Brain microvascular endothelial cell (primary cell): Measurements from ENCODE around the gene MPG.
"Not testable (repeated sequence)": the region's sequence is repeated elsewhere in the genome, so short reads cannot be mapped to it uniquely, and the experiment has no call there.

Experiments
- DNase-seq: peaks from one replicate; pipeline ENCODE4 v3.0.0-alpha.2; 2020
- H3K27ac ChIP-seq: fragments of 250-450 bp; sonication (Bioruptor Pico); 2 replicates; pipeline ENCODE4 v1.5.1; 2020; ENCODE audit warnings: mild to moderate bottlenecking, moderate library complexity
- H3K27me3 ChIP-seq: fragments of 250-450 bp; sonication (Bioruptor Pico); replicated peaks from 2 replicates; pipeline ENCODE4 v1.5.1; 2020; ENCODE audit warnings: mild to moderate bottlenecking
- H3K36me3 ChIP-seq: fragments of 250-450 bp; sonication (Bioruptor Pico); replicated peaks from 2 replicates; pipeline ENCODE4 v1.5.1; 2020; ENCODE audit warnings: mild to moderate bottlenecking
- H3K4me3 ChIP-seq: 2 replicates; pipeline ENCODE4 v1.5.1; 2011; ENCODE audit warnings: low read depth, mild to moderate bottlenecking, control low read depth, low read length, moderate library complexity
- in situ Hi-C: cut with HindIII; loops from 2 replicates; pipeline ENCODE4 v1.10.0; 2017; ENCODE audit warnings: low sequenced_read_pairs, low pct_ligation_motif_present
- TF ChIP-seq, protein P1 (sequence below): IDR thresholded peaks from 2 replicates; pipeline ENCODE4 v1.5.1; 2011; ENCODE audit warnings: low read depth, mild to moderate bottlenecking, moderate library complexity, low read length, control low read depth, inconsistent platforms; ENCODE audit errors: missing control alignments

The MPG gene

GRCh38 chr16:35678-36305 lies 42.2 kb upstream of the MPG start:
- H3K27ac ChIP-seq = no peak overlapping the region
- TF ChIP-seq, protein P1, sequence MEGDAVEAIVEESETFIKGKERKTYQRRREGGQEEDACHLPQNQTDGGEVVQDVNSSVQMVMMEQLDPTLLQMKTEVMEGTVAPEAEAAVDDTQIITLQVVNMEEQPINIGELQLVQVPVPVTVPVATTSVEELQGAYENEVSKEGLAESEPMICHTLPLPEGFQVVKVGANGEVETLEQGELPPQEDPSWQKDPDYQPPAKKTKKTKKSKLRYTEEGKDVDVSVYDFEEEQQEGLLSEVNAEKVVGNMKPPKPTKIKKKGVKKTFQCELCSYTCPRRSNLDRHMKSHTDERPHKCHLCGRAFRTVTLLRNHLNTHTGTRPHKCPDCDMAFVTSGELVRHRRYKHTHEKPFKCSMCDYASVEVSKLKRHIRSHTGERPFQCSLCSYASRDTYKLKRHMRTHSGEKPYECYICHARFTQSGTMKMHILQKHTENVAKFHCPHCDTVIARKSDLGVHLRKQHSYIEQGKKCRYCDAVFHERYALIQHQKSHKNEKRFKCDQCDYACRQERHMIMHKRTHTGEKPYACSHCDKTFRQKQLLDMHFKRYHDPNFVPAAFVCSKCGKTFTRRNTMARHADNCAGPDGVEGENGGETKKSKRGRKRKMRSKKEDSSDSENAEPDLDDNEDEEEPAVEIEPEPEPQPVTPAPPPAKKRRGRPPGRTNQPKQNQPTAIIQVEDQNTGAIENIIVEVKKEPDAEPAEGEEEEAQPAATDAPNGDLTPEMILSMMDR = no peak
- no peaks in the 10 kb centered on the region for H3K27me3 ChIP-seq
- H3K4me3 ChIP-seq = no peak overlapping the region
- in situ Hi-C loops = no loop called here
- DNase-seq = no peak
- no peaks in the 10 kb centered on the region for H3K36me3 ChIP-seq

DNA sequence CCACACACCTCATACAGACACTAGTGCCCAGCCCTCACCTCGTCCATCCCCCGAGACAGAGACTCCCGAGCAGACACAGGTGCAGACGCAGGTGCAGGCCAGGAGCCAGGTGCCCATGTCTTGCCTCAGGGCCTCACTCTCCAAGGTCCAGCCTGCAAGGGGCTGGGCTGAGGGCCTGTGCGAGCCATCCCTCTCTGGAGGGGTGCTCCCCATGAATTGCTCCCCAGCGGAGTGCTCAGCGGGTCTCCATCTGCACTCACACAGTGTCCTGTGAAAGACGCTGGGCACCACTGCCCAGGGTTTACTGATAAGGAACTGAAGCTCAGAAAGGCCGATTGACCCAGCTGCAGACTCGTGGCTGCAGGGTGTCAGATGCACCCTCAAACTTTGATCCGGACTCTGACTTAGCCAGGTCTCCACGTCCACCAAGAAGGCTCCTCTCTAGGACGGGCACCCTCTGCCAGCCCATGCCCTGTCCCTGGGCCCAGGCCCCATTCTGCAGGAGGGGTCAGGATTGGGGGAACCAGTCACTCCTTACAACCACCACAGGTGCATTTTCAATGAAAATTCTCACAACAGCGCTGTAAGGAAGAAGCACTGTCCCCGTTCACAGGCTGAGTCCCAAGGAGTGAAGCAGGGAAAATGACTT lies 41.6 kb upstream of the MPG start:
- TF ChIP-seq, protein P1 = no peak
- Histone ChIP-seq H3K36me3 (no peaks in the 10 kb centered on the region), H3K4me3 (no peak overlapping the region), H3K27ac (no peak overlapping the region), H3K27me3 (no peaks in the 10 kb centered on the region)
- in situ Hi-C loops = no loop called here
- no peak for DNase-seq

- TF ChIP-seq, protein P1 = no peak
- no peak for DNase-seq
- Histone ChIP-seq H3K27ac (no peak overlapping the region), H3K4me3 (no peak overlapping the region), H3K27me3 (no peaks in the 10 kb centered on the region), H3K36me3 (no peaks in the 10 kb centered on the region)
- in situ Hi-C loops = no loop called here
Measured at GRCh38 chr16:37511-37910, 40.5 kb upstream of the MPG start.

- H3K27ac ChIP-seq, in situ Hi-C loops, H3K4me3 ChIP-seq, DNase-seq, H3K27me3 ChIP-seq, H3K36me3 ChIP-seq: not testable (repeated sequence)
Measured at GRCh38 chr16:38206-38605, 39.8 kb upstream of the MPG start.

- no peak for DNase-seq
- no peaks in the 10 kb centered on the region for H3K27me3 ChIP-seq
- TF ChIP-seq, protein P1 = no peak
- no peak overlapping the region for H3K4me3 ChIP-seq
- H3K36me3 ChIP-seq = peaks cover 3% of the 10 kb centered on the region
- no peak overlapping the region for H3K27ac ChIP-seq
- in situ Hi-C loops = no loop called here
Measured at GRCh38 chr16:38941-39892, 38.8 kb upstream of the MPG start.

DNA sequence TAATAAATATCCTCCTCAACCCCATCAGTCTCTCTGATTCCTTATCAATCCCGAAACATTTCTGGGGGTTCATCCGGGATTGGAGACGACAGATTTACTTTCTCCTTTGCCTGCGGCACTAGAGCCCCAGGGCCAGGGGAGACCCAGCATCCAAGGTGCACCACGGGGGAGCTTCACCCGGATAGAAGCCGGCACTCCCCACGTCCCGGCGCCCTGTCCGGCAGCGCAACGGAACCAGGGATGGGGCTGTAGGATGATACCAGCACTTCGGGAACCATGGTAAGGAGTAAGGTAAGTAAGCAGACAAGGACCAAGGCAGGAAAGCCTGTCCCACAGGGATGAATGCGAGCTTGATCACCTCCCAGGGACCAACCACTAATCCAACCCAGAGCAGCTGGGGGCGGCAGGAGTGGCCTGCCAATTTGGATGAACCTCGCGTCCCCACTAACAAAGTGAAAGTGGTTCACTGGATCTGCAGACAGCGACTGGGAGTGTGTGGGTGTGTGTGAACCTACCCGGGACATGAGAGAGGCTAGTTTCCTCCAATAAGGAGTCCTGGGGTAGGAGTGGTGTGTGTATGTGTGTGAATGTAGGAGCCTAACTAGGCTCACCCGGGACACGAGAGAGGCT lies 36.5 kb upstream of the MPG start:
- TF ChIP-seq, protein P1 = no peak
- peaks cover 13% of the 10 kb centered on the region for H3K36me3 ChIP-seq
- in situ Hi-C loops = no loop called here
- no peak for DNase-seq
- H3K27ac ChIP-seq = no peak overlapping the region
- H3K4me3 ChIP-seq = no peak overlapping the region
- H3K27me3 ChIP-seq = no peaks in the 10 kb centered on the region
